B cell (primary cell): ENCODE data around the gene IKZF2. TPM values are rescaled to one million over a fixed set of nuclear protein-coding genes. Genes with fewer than 3 reads are reported as not detected.

Experiments used
- ATAC-seq: fragments of 200-7000 bp; cut with Tn5 transposase; one replicate; pipeline ENCODE4 v1.10.0; 2021; ENCODE audit warnings: low read depth, mild to moderate bottlenecking, moderate number of reproducible peaks, moderate library complexity
- CTCF ChIA-PET: fragments of 350-600 bp; sonication (Branson Sonifier 250); formaldehyde crosslinking; loops from one replicate; lab custom pipeline; 2021; ENCODE audit warnings: antibody characterized with exemption, inconsistent platforms; lab: Charles Lee
- POLR2A ChIA-PET: fragments of 350-600 bp; sonication (Branson Sonifier 250); formaldehyde crosslinking; loops from one replicate; lab custom pipeline; 2021; ENCODE audit warnings: antibody characterized with exemption; lab: Charles Lee
- DNase-seq: peaks from one replicate; pipeline ENCODE4 v3.0.0; 2013
- H2AFZ ChIP-seq: 2 replicates; pipeline ENCODE4 v1.6.1; 2012; ENCODE audit warnings: mild to moderate bottlenecking, low read depth, low read length; ENCODE audit not compliant: insufficient read depth, poor library complexity, severe bottlenecking
- H3K27ac ChIP-seq, 2 donors: 1 replicate in 1 of 2; 2 replicates in 1 of 2; pipeline ENCODE4 v1.5.1; 2012 to 2013; ENCODE audit warnings: low read length in 2 of 2, mild to moderate bottlenecking in 2 of 2, moderate library complexity in 1 of 2
- H3K27me3 ChIP-seq, 4 experiments: fragments of 200-600 bp in 1 of 4; sonication (generic) in 1 of 4; replicated peaks in 1 of 4; 1 replicate in 2 of 4; 2 replicates in 2 of 4; pipeline versions ENCODE4 v1.6.1 to v1.7.0; 2013 to 2016; ENCODE audit warnings: low read length in 3 of 4, mild to moderate bottlenecking in 2 of 4, mixed read lengths in 1 of 4, moderate library complexity in 1 of 4; ENCODE audit not compliant: insufficient read depth in 4 of 4, control insufficient read depth in 3 of 4; ENCODE audit errors: control extremely low read depth in 1 of 4
- H3K36me3 ChIP-seq, 2 experiments: replicated peaks in 1 of 2; 1 replicate in 1 of 2; 2 replicates in 1 of 2; pipeline versions ENCODE4 v1.6.1 to v1.7.1; 2013; ENCODE audit warnings: low read length in 1 of 2; ENCODE audit not compliant: insufficient read depth in 2 of 2, control insufficient read depth in 1 of 2; ENCODE audit errors: control extremely low read depth in 1 of 2, extremely low read depth in 1 of 2
- H3K4me1 ChIP-seq, 2 donors: fragments of 200-600 bp in 1 of 2; sonication (generic) in 1 of 2; 1 replicate in 1 of 2; 2 replicates in 1 of 2; pipeline versions ENCODE4 v1.5.1 to v1.6.1; 2013 to 2017; ENCODE audit warnings: low read length in 2 of 2; ENCODE audit not compliant: control insufficient read depth in 2 of 2, insufficient read depth in 2 of 2
- H3K4me2 ChIP-seq: replicated peaks from 2 replicates; pipeline ENCODE3; 2012; ENCODE audit warnings: mild to moderate bottlenecking, low read depth, low read length; ENCODE audit not compliant: poor library complexity, severe bottlenecking
- H3K4me3 ChIP-seq, 5 experiments: fragments of 200-600 bp in 1 of 5; sonication (generic) in 1 of 5; 1 replicate in 3 of 5; 2 replicates in 2 of 5; pipeline versions ENCODE4 v1.5.1 to v1.7.0; 2011 to 2016; ENCODE audit warnings: low read length in 4 of 5, mild to moderate bottlenecking in 4 of 5, low read depth in 2 of 5, control low read depth in 1 of 5, moderate library complexity in 1 of 5; ENCODE audit not compliant: insufficient read depth in 1 of 5; ENCODE audit errors: control extremely low read depth in 1 of 5, extremely low read depth in 1 of 5
- H3K79me2 ChIP-seq: fragments of 200-600 bp; sonication (generic); one replicate; pipeline ENCODE4 v1.6.0; 2016; ENCODE audit warnings: low read length; ENCODE audit not compliant: control insufficient read depth, insufficient read depth
- H3K9ac ChIP-seq: fragments of 200-600 bp; sonication (generic); 2 replicates; pipeline ENCODE4 v1.6.1; 2017; ENCODE audit warnings: mild to moderate bottlenecking, low read length, moderate library complexity
- H3K9me3 ChIP-seq, 3 donors: one replicate each; pipeline versions ENCODE4 v1.6.1 to v1.7.1; 2013; ENCODE audit warnings: low read length in 2 of 3; ENCODE audit not compliant: control insufficient read depth in 2 of 3, insufficient read depth in 1 of 3; ENCODE audit errors: control extremely low read depth in 1 of 3
- H4K20me1 ChIP-seq: 2 replicates; pipeline ENCODE4 v1.6.0; 2012; ENCODE audit warnings: mild to moderate bottlenecking, low read length; ENCODE audit not compliant: insufficient read depth, control insufficient read depth, poor library complexity, severe bottlenecking
- H3K27ac Mint-ChIP-seq: one replicate; pipeline ENCODE4 v1.8.0; 2021; ENCODE audit warnings: mixed read lengths
- H3K27me3 Mint-ChIP-seq: one replicate; pipeline ENCODE4 v1.8.0; 2021; ENCODE audit warnings: mixed read lengths
- H3K4me1 Mint-ChIP-seq: one replicate; pipeline ENCODE4 v1.8.0; 2021; ENCODE audit warnings: mixed read lengths
- H3K4me3 Mint-ChIP-seq: one replicate; pipeline ENCODE4 v1.8.0; 2021; ENCODE audit warnings: mixed read lengths
- H3K9me3 Mint-ChIP-seq: one replicate; pipeline ENCODE4 v1.8.0; 2022; ENCODE audit warnings: mixed read lengths; ENCODE audit not compliant: insufficient read depth
- CTCF ChIP-seq: fragments of 200-600 bp; IDR thresholded peaks from one replicate; pipeline ENCODE4 v1.8.0; 2022; ENCODE audit warnings: antibody characterized with exemption, mild to moderate bottlenecking
- EZH2 ChIP-seq: IDR thresholded peaks from 2 replicates; pipeline ENCODE4 v1.6.1; 2012; ENCODE audit warnings: borderline replicate concordance, low read depth, mild to moderate bottlenecking, moderate library complexity, low read length; ENCODE audit not compliant: insufficient read depth, poor library complexity, severe bottlenecking
- WGBS: methylation state at CpG from one replicate; pipeline ENCODE4 v1.1.5; 2013; ENCODE audit warnings: missing lambda C conversion rate; ENCODE audit not compliant: insufficient coverage; 5-methylcytosine and 5-hydroxymethylcytosine counted together
- intact Hi-C: fragments of 100-400 bp; cut with micrococcal nuclease; formaldehyde crosslinking; loops from one replicate; pipeline ENCODE4 v1.10.0; 2022
- polyA plus RNA-seq: library from polyadenylated mRNA; depleted of rRNA; stranded (reverse); fragments of >200 nt; gene quantifications from 2 replicates; pipeline ENCODE4 v1.2.3, GENCODE V29; 2012
- total RNA-seq, 2 donors: library from RNA; stranded (reverse); fragments of 120-200 nt in 1 of 2; gene quantifications; 1 replicate in 1 of 2; 2 replicates in 1 of 2; pipeline versions ENCODE4 v1.2.3 to v1.2.4, GENCODE V29; 2013 to 2022

Gene IKZF2
- total and polyA plus RNA-seq, 2 donors (not counting 1 experiment from before 2014, with no cell fraction given): 2.5 to 49.3 TPM

- TF ChIP-seq EZH2: no peak
- TF ChIP-seq CTCF: no peak
- Histone ChIP-seq H3K79me2 (no peaks in the 10 kb centered on the region), H3K27ac (no peak overlapping the region), H4K20me1 (no peaks in the 10 kb centered on the region), H3K4me1 (no peaks in the 10 kb centered on the region), H3K36me3 (no peaks in the 10 kb centered on the region), H3K9ac (no peak overlapping the region), H3K4me2 (no peak overlapping the region), H3K4me3 (no peak overlapping the region), H2AFZ (no peak overlapping the region), H3K27me3 (no peaks in the 10 kb centered on the region), H3K9me3 (peaks cover 0 to 1% (median 0%) of the 10 kb centered on the region in 3 donors)
- H3K4me3 Mint-ChIP-seq: no peak overlapping the region
- H3K27me3 Mint-ChIP-seq: no peaks in the 10 kb centered on the region
- DNase-seq (no peak), ATAC-seq (no peak)
- POLR2A ChIA-PET: no interaction called here
- no peaks in the 10 kb centered on the region for H3K9me3 Mint-ChIP-seq
- CTCF ChIA-PET: no interaction called here
- WGBS: no CpG with 5 or more reads among the region's 1 CpG
- H3K4me1 Mint-ChIP-seq: no peaks in the 10 kb centered on the region
- intact Hi-C loops: no loop called here
- H3K27ac Mint-ChIP-seq: no peak overlapping the region
Measured at GRCh38 chr2:213177679-213178078, 26.3 kb upstream of the IKZF2 start.

GRCh38 chr2:213175673-213176247, 24.3 kb upstream of the IKZF2 start:
- no peak overlapping the region for H3K27ac ChIP-seq
- DNase-seq (no peak), ATAC-seq (no peak)
- intact Hi-C loops: no loop called here
- WGBS: no CpG with 5 or more reads among the region's 1 CpG
- Mint-ChIP-seq H3K9me3 (no peaks in the 10 kb centered on the region), H3K4me3 (no peak overlapping the region), H3K27me3 (no peaks in the 10 kb centered on the region), H3K4me1 (peaks cover 13% of the 10 kb centered on the region), H3K27ac (no peak overlapping the region)
- H3K79me2 ChIP-seq: no peaks in the 10 kb centered on the region
- no peak overlapping the region for H3K9ac ChIP-seq
- no peak overlapping the region for H3K4me2 ChIP-seq
- no peaks in the 10 kb centered on the region for H3K27me3 ChIP-seq
- peaks cover 0 to 3% (median 1%) of the 10 kb centered on the region in 3 donors for H3K9me3 ChIP-seq
- no peaks in the 10 kb centered on the region for H4K20me1 ChIP-seq
- no peaks in the 10 kb centered on the region for H3K36me3 ChIP-seq
- ChIA-PET CTCF (interaction anchor here (1.2 kb wide), 1 partner anchor 22 kb away, joined by 3 read pairs; no protein-coding TSS in a partner anchor), POLR2A (no interaction called here)
- no peak overlapping the region for H2AFZ ChIP-seq
- peaks cover 7% of the 10 kb centered on the region in 2 donors for H3K4me1 ChIP-seq
- no peak for TF ChIP-seq EZH2
- TF ChIP-seq CTCF: no peak
- H3K4me3 ChIP-seq: no peak overlapping the region
